ENCODE measurements around the gene CLEC12A. TPM values are rescaled to one million over a fixed set of nuclear protein-coding genes. Genes with fewer than 3 reads are reported as not detected.
"Not testable (repeated sequence)": the region's sequence is repeated elsewhere in the genome, so short reads cannot be mapped to it uniquely, and the experiment has no call there.

The CLEC12A gene
- total RNA-seq, 1 donor from 2014 or later, result not detected

DNA sequence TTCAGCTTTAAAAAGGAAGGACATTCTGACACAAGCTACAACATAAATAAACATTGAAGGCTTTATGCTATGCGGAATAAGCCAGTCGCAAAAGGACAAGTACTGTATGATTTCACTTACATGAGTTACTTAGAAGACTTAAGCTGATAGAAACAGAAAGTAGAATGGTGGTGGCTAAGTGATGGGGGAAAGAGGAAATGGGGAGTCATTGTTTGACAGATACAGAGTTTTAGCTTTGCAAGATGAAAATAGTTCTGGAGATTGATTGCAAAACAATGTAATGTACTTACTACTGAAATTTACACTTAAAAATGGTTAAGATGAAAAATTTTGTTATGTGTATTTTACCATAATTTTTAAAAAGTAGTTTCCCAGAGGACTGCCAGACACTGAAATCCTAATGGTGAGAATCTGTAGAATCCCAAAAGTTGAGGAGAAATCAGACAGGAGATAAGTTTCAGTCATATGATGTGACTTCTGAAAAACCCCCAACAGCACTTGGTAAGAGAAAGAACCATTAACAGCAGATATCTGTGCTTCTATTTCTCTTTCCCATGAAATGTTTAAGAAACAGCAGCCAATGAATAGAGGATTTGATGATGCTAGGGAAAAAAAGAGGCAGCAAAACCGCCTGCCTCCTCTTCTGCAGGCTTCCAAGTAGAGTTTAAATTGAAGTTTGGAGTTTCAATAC is 22.5 kb upstream of the CLEC12A start:
- DNase-seq (ENCODE audit: extremely low spot score, unreplicated experiment), result no peak
- Mint-ChIP-seq H3K27ac (ENCODE audit: unreplicated experiment) (no peak overlapping the region), H3K9me3 (ENCODE audit: unreplicated experiment) (no peaks in the 10 kb centered on the region), H3K36me3 (ENCODE audit: unreplicated experiment) (no peaks in the 10 kb centered on the region), H3K4me3 (ENCODE audit: unreplicated experiment) (no peak overlapping the region), H3K27me3 (ENCODE audit: unreplicated experiment) (peaks cover 7% of the 10 kb centered on the region), H3K4me1 (ENCODE audit: unreplicated experiment) (no peaks in the 10 kb centered on the region)
- TF ChIP-seq, protein P1, sequence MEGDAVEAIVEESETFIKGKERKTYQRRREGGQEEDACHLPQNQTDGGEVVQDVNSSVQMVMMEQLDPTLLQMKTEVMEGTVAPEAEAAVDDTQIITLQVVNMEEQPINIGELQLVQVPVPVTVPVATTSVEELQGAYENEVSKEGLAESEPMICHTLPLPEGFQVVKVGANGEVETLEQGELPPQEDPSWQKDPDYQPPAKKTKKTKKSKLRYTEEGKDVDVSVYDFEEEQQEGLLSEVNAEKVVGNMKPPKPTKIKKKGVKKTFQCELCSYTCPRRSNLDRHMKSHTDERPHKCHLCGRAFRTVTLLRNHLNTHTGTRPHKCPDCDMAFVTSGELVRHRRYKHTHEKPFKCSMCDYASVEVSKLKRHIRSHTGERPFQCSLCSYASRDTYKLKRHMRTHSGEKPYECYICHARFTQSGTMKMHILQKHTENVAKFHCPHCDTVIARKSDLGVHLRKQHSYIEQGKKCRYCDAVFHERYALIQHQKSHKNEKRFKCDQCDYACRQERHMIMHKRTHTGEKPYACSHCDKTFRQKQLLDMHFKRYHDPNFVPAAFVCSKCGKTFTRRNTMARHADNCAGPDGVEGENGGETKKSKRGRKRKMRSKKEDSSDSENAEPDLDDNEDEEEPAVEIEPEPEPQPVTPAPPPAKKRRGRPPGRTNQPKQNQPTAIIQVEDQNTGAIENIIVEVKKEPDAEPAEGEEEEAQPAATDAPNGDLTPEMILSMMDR (IDR thresholded peaks at IDR 0.05), result no peak

- DNase-seq (ENCODE audit: extremely low spot score, unreplicated experiment), result no peak
- Mint-ChIP-seq H3K27ac (ENCODE audit: unreplicated experiment) (no peak overlapping the region), H3K9me3 (ENCODE audit: unreplicated experiment) (no peaks in the 10 kb centered on the region), H3K36me3 (ENCODE audit: unreplicated experiment) (no peaks in the 10 kb centered on the region), H3K4me3 (ENCODE audit: unreplicated experiment) (no peak overlapping the region), H3K27me3 (ENCODE audit: unreplicated experiment) (peaks cover 12% of the 10 kb centered on the region), H3K4me1 (ENCODE audit: unreplicated experiment) (no peaks in the 10 kb centered on the region)
- TF ChIP-seq, protein P1 (IDR thresholded peaks at IDR 0.05), result no peak
Measured at GRCh38 chr12:9951026-9951675, 20.1 kb upstream of the CLEC12A start.

- not testable (repeated sequence) for H3K4me1 Mint-ChIP-seq (ENCODE audit: unreplicated experiment); H3K9me3 Mint-ChIP-seq (ENCODE audit: unreplicated experiment); H3K4me3 Mint-ChIP-seq (ENCODE audit: unreplicated experiment); DNase-seq (ENCODE audit: extremely low spot score, unreplicated experiment); H3K36me3 Mint-ChIP-seq (ENCODE audit: unreplicated experiment); H3K27me3 Mint-ChIP-seq (ENCODE audit: unreplicated experiment); H3K27ac Mint-ChIP-seq (ENCODE audit: unreplicated experiment)
Measured at GRCh38 chr12:9952954-9953729, 18.1 kb upstream of the CLEC12A start.

DNA sequence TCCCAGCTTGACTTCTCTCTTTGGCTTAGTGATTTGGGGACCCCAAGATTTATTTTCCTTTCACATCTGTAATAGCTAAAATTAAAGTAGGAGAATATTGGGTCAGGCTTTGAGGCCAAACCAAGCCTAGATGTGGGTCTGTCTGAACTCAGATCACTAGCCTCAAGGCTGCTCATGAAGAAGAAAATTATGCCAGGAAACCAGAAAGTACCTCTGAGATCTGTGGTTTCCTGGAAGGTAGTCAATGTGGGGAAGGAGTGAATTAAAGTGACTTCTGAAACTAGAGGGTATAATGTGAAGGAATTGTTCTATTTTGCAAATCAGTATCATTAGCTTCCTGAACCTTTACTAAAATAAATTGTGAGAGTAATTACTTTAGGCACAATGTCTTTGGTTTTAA is 13.4 kb upstream of the CLEC12A start:
- TF ChIP-seq, protein P1 (IDR thresholded peaks at IDR 0.05), result no peak
- no peaks in the 10 kb centered on the region for H3K4me1 Mint-ChIP-seq (ENCODE audit: unreplicated experiment)
- no peaks in the 10 kb centered on the region for H3K9me3 Mint-ChIP-seq (ENCODE audit: unreplicated experiment)
- no peaks in the 10 kb centered on the region for H3K36me3 Mint-ChIP-seq (ENCODE audit: unreplicated experiment)
- no peak overlapping the region for H3K27ac Mint-ChIP-seq (ENCODE audit: unreplicated experiment)
- no peak overlapping the region for H3K4me3 Mint-ChIP-seq (ENCODE audit: unreplicated experiment)
- DNase-seq (ENCODE audit: extremely low spot score, unreplicated experiment), result no peak
- peaks cover 5% of the 10 kb centered on the region for H3K27me3 Mint-ChIP-seq (ENCODE audit: unreplicated experiment)

DNA sequence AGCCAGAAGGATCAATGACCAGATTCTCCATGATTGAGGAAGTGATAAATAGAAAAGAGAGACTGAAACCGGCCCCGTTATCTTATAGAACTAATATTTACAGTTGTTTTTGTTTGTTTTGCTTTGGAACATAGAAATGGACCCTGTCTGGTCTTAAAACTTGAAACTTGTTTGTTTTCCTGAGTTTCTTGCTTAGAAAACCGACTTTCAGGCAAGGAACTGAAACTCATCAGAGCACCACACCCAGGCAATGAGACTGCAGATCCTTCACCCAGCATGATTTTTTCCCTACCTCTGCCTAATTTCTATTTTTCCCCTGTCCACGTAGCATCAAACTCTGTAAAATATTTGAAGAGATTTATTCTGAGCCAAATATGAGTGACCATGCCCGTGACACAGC is 10.6 kb upstream of the CLEC12A start:
- H3K36me3 Mint-ChIP-seq (ENCODE audit: unreplicated experiment), result no peaks in the 10 kb centered on the region
- TF ChIP-seq, protein P1 (IDR thresholded peaks at IDR 0.05), result no peak
- DNase-seq (ENCODE audit: extremely low spot score, unreplicated experiment), result no peak
- H3K27ac Mint-ChIP-seq (ENCODE audit: unreplicated experiment), result no peak overlapping the region
- peaks cover 3% of the 10 kb centered on the region for H3K27me3 Mint-ChIP-seq (ENCODE audit: unreplicated experiment)
- H3K9me3 Mint-ChIP-seq (ENCODE audit: unreplicated experiment), result no peaks in the 10 kb centered on the region
- H3K4me3 Mint-ChIP-seq (ENCODE audit: unreplicated experiment), result no peak overlapping the region
- no peaks in the 10 kb centered on the region for H3K4me1 Mint-ChIP-seq (ENCODE audit: unreplicated experiment)
